Measurements from ENCODE around the gene CCDC18.

- TF ChIP-seq CTCF (IDR thresholded peaks at IDR 0.05), result no peak
- TF ChIP-seq POLR2A (IDR thresholded peaks at IDR 0.05), result no peak
Measured at GRCh38 chr1:93253516-93253915, 73.0 kb downstream of the CCDC18 start.

Data from body of pancreas (tissue), 4 donors.